K562 (cell line): Measurements from ENCODE around the gene OBSL1. TPM values are rescaled to one million over a fixed set of nuclear protein-coding genes. Genes with fewer than 3 reads are reported as not detected.

Experiments used
- ATAC-seq: fragments of 200-7000 bp; cut with Tn5 transposase; 3 replicates; pipeline ENCODE4 v1.9.1; 2020; ENCODE audit warnings: moderate library complexity
- BruUV-seq: library from RNA; stranded (reverse); fragments of 400-500 nt; replicated peaks from 2 replicates; lab custom pipeline; 2021; lab: Mats Ljungman, UMichigan
- CTCF ChIA-PET: fragments of 300-600 bp; formaldehyde crosslinking; extraction: SDS; loops from one replicate; lab custom pipeline; 2021; ENCODE audit warnings: low intra/inter-chr PET ratio; lab: Yijun Ruan, JAX
- POLR2A ChIA-PET: fragments of 300-600, 350-650 bp; sonication (Branson Sonifier 250); formaldehyde crosslinking; extraction: SDS; loops from one replicate; lab custom pipeline; 2021; ENCODE audit warnings: antibody characterized with exemption, inconsistent platforms; lab: Yijun Ruan, JAX
- DNase-seq, 4 experiments: peaks; one replicate each; pipeline versions ENCODE4 v3.0.0 to v3.0.0-alpha.2; 2011 to 2018; ENCODE audit warnings: low spot score in 3 of 4, mixed read lengths in 3 of 4; ENCODE audit errors: extremely low read depth in 1 of 4
- FAIRE-seq: peaks from 2 replicates; lab custom pipeline; 2011; peaks lifted over from hg19 to GRCh38; lab: Jason Lieb, UNC
- H2AFZ ChIP-seq: 2 replicates; pipeline ENCODE4 v1.6.0; 2011; ENCODE audit warnings: low read depth, low read length, control low read depth, inconsistent platforms
- H3K27ac ChIP-seq: fragments of 200-600 bp; 3 replicates; pipeline ENCODE4 v1.8.0; 2011; ENCODE audit warnings: low read depth, mild to moderate bottlenecking, control low read depth, inconsistent platforms, low read length, moderate library complexity, mixed read lengths; ENCODE audit errors: extremely low read depth
- H3K27me3 ChIP-seq, 2 experiments: fragments of 300-600 bp in 1 of 2; 2 replicates in 1 of 2; 3 replicates in 1 of 2; pipeline versions ENCODE4 v1.6.0 to v1.8.0; 2011; ENCODE audit warnings: inconsistent platforms in 2 of 2, low read length in 2 of 2, mild to moderate bottlenecking in 1 of 2, mixed read lengths in 1 of 2, moderate library complexity in 1 of 2; ENCODE audit not compliant: control insufficient read depth in 2 of 2, insufficient read depth in 2 of 2
- H3K36me3 ChIP-seq: fragments of 300-600 bp; 3 replicates; pipeline ENCODE4 v1.8.0; 2011; ENCODE audit warnings: mild to moderate bottlenecking, low read length, inconsistent platforms; ENCODE audit not compliant: control insufficient read depth, insufficient read depth
- H3K4me1 ChIP-seq, 2 experiments: fragments of 200-600 bp in 1 of 2; replicated peaks in 1 of 2; 2 replicates in 1 of 2; 3 replicates in 1 of 2; pipeline versions ENCODE4 v1.5.1 to v1.8.0; 2011; ENCODE audit warnings: inconsistent platforms in 2 of 2, low read length in 2 of 2, mild to moderate bottlenecking in 1 of 2, mixed read lengths in 1 of 2, moderate library complexity in 1 of 2; ENCODE audit not compliant: control insufficient read depth in 2 of 2, insufficient read depth in 2 of 2
- H3K4me2 ChIP-seq: 2 replicates; pipeline ENCODE4 v1.6.1; 2011; ENCODE audit warnings: low read length, control low read depth, inconsistent platforms, mixed read lengths; ENCODE audit not compliant: insufficient read depth
- H3K4me3 ChIP-seq: fragments of 200-600 bp; sonication (generic), shearing (Covaris generic); 2 replicates; pipeline ENCODE4 v1.5.1; 2016; ENCODE audit warnings: control low read depth, inconsistent platforms
- H3K79me2 ChIP-seq: fragments of 200-600 bp; 3 replicates; pipeline ENCODE4 v1.8.0; 2011; ENCODE audit warnings: low read length, inconsistent platforms; ENCODE audit not compliant: control insufficient read depth, insufficient read depth
- H3K9ac ChIP-seq, 2 experiments: 2 replicates each; pipeline versions ENCODE4 v1.6.0 to v1.6.1; 2011; ENCODE audit warnings: low read depth in 2 of 2, low read length in 2 of 2, control low read depth in 1 of 2, inconsistent platforms in 1 of 2, mild to moderate bottlenecking in 1 of 2, mixed read lengths in 1 of 2; ENCODE audit not compliant: insufficient read depth in 1 of 2
- H3K9me1 ChIP-seq: one replicate; pipeline ENCODE4 v1.6.0; 2011; ENCODE audit warnings: inconsistent platforms, mild to moderate bottlenecking, low read length, moderate library complexity; ENCODE audit not compliant: control insufficient read depth, insufficient read depth
- H3K9me3 ChIP-seq: replicated peaks from 2 replicates; pipeline ENCODE4 v1.5.1; 2011; ENCODE audit warnings: low read depth, low read length, inconsistent platforms; ENCODE audit not compliant: control insufficient read depth, insufficient read depth
- H4K20me1 ChIP-seq: replicated peaks from 2 replicates; pipeline ENCODE4 v1.6.1; 2011; ENCODE audit warnings: low read length, inconsistent platforms, mixed read lengths; ENCODE audit not compliant: control insufficient read depth, insufficient read depth
- ELF2 ChIP-seq: fragments of 250-450 bp; sonication (Bioruptor Pico); IDR thresholded peaks from 2 replicates; pipeline ENCODE4 v1.5.0; 2021; ENCODE audit warnings: mild to moderate bottlenecking
- MTA2 ChIP-seq: fragments of 450-650 bp; IDR thresholded peaks from 2 replicates; pipeline ENCODE4 v1.6.1; 2016; ENCODE audit warnings: low read depth
- NFRKB ChIP-seq: fragments of 450-650 bp; IDR thresholded peaks from 2 replicates; pipeline ENCODE4 v1.6.1; 2016; ENCODE audit warnings: low read depth
- NR2C1 ChIP-seq, 2 experiments: fragments of 450-650 bp; IDR thresholded peaks; 2 replicates each; pipeline ENCODE4 v1.6.1; 2017; ENCODE audit warnings: mild to moderate bottlenecking in 2 of 2, antibody characterized with exemption in 1 of 2, inconsistent platforms in 1 of 2, missing compliant biosample characterization in 1 of 2, missing genetic modification characterization in 1 of 2
- NR2F6 ChIP-seq: fragments of 450-650 bp; formaldehyde crosslinking; IDR thresholded peaks from 2 replicates; pipeline ENCODE4 v1.4.0; 2020; ENCODE audit warnings: mild to moderate bottlenecking
- SP2 ChIP-seq: IDR thresholded peaks from 2 replicates; pipeline ENCODE4 v1.6.1; 2011; ENCODE audit warnings: mild to moderate bottlenecking, low read depth, low read length, moderate library complexity; ENCODE audit not compliant: poor library complexity, severe bottlenecking; ENCODE audit errors: extremely low read depth
- TOE1 ChIP-seq, 2 experiments: fragments of 450-650 bp in 1 of 2; sonication (generic) in 1 of 2; formaldehyde crosslinking in 1 of 2; IDR thresholded peaks; 2 replicates each; pipeline versions ENCODE4 v1.7.1 to v1.8.0; 2016 to 2022; ENCODE audit warnings: borderline replicate concordance in 2 of 2, mild to moderate bottlenecking in 2 of 2, antibody characterized with exemption in 1 of 2, inconsistent platforms in 1 of 2, low read depth in 1 of 2, missing genetic modification reagents in 1 of 2, moderate library complexity in 1 of 2
- ZNF140 ChIP-seq: fragments of 250-450 bp; sonication (Bioruptor Pico); IDR thresholded peaks from 2 replicates; pipeline ENCODE4 v1.8.0; 2021; ENCODE audit warnings: moderate library complexity, mild to moderate bottlenecking, inconsistent platforms
- ZNF507 ChIP-seq: conservative IDR thresholded peaks from 2 replicates; pipeline ENCODE4 v1.6.1; 2017; ENCODE audit warnings: missing genetic modification characterization, missing compliant biosample characterization
- WGBS: fragments of 100-300 bp; shearing (Covaris generic); methylation state at CpG from one replicate; pipeline ENCODE4 v1.1.6; 2016; ENCODE audit warnings: low coverage, mixed read lengths; ENCODE audit not compliant: insufficient coverage; ENCODE audit errors: missing lambda C conversion rate; 5-methylcytosine and 5-hydroxymethylcytosine counted together
- in situ Hi-C: fragments of 300-500 bp; cut with MboI; formaldehyde crosslinking; loops from 4 replicates; pipeline ENCODE4 v1.15.0; 2018; ENCODE audit warnings: inconsistent platforms, mixed read lengths
- intact Hi-C: fragments of 100-400 bp; cut with micrococcal nuclease; formaldehyde crosslinking; loops from 2 replicates; pipeline ENCODE4 v1.14.2; 2022
- polyA plus RNA-seq, 8 experiments: library from polyadenylated mRNA; depleted of rRNA in 4 of 8; stranded (reverse) in 5 of 8; unstranded in 3 of 8; fragments of >200 nt; fragmentation: Nextera tagmentation in 2 of 8; fragmentation: Illumina TruSeq in 1 of 8; extraction: Ambion mirVana in 2 of 8; extraction: Trizol in 1 of 8; gene quantifications; 2 replicates each; pipeline versions ENCODE4 v1.2.1 to v1.2.3, GENCODE V29; 2011 to 2014; ENCODE audit warnings: inconsistent platforms in 1 of 8, missing spikeins in 1 of 8
- total RNA-seq, 7 experiments: library from RNA; depleted of rRNA in 6 of 7; stranded (reverse); fragments of >200 nt in 6 of 7; fragmentation: Illumina TruSeq in 2 of 7; extraction: Trizol in 2 of 7; gene quantifications; 2 replicates each; pipeline versions ENCODE4 v1.2.1 to v1.2.3, GENCODE V29; 2011 to 2021; ENCODE audit warnings: low replicate concordance in 1 of 7
- TF ChIP-seq, protein P1 (sequence below), 2 experiments: IDR thresholded peaks in 1 of 2; conservative IDR thresholded peaks in 1 of 2; 2 replicates each; pipeline ENCODE4 v1.6.1; 2016; ENCODE audit warnings: low read depth in 2 of 2, mild to moderate bottlenecking in 1 of 2, missing compliant biosample characterization in 1 of 2, missing genetic modification characterization in 1 of 2, moderate library complexity in 1 of 2
- TF ChIP-seq, protein P2 (sequence below): fragments of 450-650 bp; conservative IDR thresholded peaks from 2 replicates; pipeline ENCODE4 v1.6.1; 2016; ENCODE audit warnings: missing genetic modification characterization, low read depth, mild to moderate bottlenecking, control low read depth, missing compliant biosample characterization

OBSL1 gene
- total and polyA plus RNA-seq, 9 of the 15 experiments (the other 6 are each of a cell fraction or from before 2014, with no cell fraction given), result 1.2 to 26.6 (median 8.6) TPM

DNA sequence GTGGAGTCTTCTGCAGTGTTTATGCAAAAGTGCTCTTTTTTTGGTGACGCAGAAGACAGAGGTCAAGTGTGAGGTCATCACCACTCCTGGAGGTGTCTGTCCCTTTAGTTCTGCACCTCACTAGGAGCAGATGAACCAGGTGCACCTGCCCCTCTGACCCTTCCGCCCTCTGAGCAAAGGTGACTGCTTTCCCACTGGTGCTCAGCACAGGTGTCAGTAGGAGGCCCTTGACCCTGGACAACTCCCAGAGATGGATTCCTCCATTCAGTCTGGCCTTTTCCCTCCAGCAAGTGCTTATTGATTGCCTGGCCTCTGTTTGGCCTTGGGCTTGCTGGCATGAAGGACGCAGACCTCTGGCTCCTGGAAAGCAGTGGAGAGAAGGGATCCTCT lies 47.4 kb upstream of the OBSL1 start:
- H3K27me3 ChIP-seq, result peaks cover 0 to 5% of the 10 kb centered on the region in 2 experiments; a peak in 1 of 5 replicates
- BruUV-seq, result no TSS peak
- intact Hi-C loops, result loop anchor here (1.0 kb wide), 1 partner anchor 24 kb away; no protein-coding TSS in a partner anchor
- DNase-seq, result no peak
- no peak overlapping the region; a peak in 1 of 4 replicates for H3K9ac ChIP-seq
- H3K9me3 ChIP-seq, result no peaks in the 10 kb centered on the region
- no peaks in the 10 kb centered on the region; the same call in 1 of the 2 replicates for H4K20me1 ChIP-seq
- H3K4me1 ChIP-seq, result no peaks in the 10 kb centered on the region; a peak in 1 of 5 replicates
- no peak for FAIRE-seq
- H3K27ac ChIP-seq, result no peak overlapping the region
- no peaks in the 10 kb centered on the region for H3K79me2 ChIP-seq
- no peaks in the 10 kb centered on the region for H3K9me1 ChIP-seq
- no peaks in the 10 kb centered on the region for H3K36me3 ChIP-seq
- ChIA-PET CTCF (no interaction called here), POLR2A (no interaction called here)
- WGBS, result 18% methylated on average over 2 of the region's 3 CpGs
- H3K4me3 ChIP-seq, result no peak overlapping the region
- H3K4me2 ChIP-seq, result no peak overlapping the region
- no peak for ATAC-seq
- in situ Hi-C loops, result no loop called here
- H2AFZ ChIP-seq, result no peak overlapping the region
- no peak for TF ChIP-seq TOE1 (IDR thresholded peaks at IDR 0.05; ENCODE audit: borderline replicate concordance)
- no peak for TF ChIP-seq TOE1 (CRISPR knock-in tag; IDR thresholded peaks at IDR 0.05; ENCODE audit: borderline replicate concordance, low read depth)
- TF ChIP-seq NR2F6 (CRISPR knock-in tag), result no peak
- TF ChIP-seq, protein P1, sequence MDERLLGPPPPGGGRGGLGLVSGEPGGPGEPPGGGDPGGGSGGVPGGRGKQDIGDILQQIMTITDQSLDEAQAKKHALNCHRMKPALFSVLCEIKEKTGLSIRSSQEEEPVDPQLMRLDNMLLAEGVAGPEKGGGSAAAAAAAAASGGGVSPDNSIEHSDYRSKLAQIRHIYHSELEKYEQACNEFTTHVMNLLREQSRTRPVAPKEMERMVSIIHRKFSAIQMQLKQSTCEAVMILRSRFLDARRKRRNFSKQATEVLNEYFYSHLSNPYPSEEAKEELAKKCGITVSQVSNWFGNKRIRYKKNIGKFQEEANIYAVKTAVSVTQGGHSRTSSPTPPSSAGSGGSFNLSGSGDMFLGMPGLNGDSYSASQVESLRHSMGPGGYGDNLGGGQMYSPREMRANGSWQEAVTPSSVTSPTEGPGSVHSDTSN (CRISPR knock-in tag; IDR thresholded peaks at IDR 0.05; ENCODE audit: low read depth), result no peak
- TF ChIP-seq, protein P1 (tag; conservative IDR thresholded peaks at IDR 0.05; ENCODE audit: low read depth), result no peak
- no peak for TF ChIP-seq NR2C1 (IDR thresholded peaks at IDR 0.05)
- no peak for TF ChIP-seq NR2C1 (tag; IDR thresholded peaks at IDR 0.05)
- TF ChIP-seq ZNF140 (CRISPR knock-in tag), result no peak
- no peak for TF ChIP-seq ZNF507 (tag)
- no peak for TF ChIP-seq SP2
- TF ChIP-seq MTA2, result no peak
- TF ChIP-seq ELF2 (CRISPR knock-in tag), result no peak
- TF ChIP-seq, protein P2, sequence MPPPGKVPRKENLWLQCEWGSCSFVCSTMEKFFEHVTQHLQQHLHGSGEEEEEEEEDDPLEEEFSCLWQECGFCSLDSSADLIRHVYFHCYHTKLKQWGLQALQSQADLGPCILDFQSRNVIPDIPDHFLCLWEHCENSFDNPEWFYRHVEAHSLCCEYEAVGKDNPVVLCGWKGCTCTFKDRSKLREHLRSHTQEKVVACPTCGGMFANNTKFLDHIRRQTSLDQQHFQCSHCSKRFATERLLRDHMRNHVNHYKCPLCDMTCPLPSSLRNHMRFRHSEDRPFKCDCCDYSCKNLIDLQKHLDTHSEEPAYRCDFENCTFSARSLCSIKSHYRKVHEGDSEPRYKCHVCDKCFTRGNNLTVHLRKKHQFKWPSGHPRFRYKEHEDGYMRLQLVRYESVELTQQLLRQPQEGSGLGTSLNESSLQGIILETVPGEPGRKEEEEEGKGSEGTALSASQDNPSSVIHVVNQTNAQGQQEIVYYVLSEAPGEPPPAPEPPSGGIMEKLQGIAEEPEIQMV (tag), result no peak
- no peak for TF ChIP-seq NFRKB
